OCI-LY3 (cell line): ENCODE results near the gene BCR.
A peak's percentile ranks its signal among the peaks of the same experiment; 100 is the strongest.

Source experiments
- H2AFZ ChIP-seq: fragments of 200-600, 300-600 bp; shearing (Covaris generic); 2 replicates; pipeline ENCODE4 v1.6.0; 2014; ENCODE audit warnings: antibody characterized with exemption, low read depth, low read length
- H3K27ac ChIP-seq: fragments of 200-600, 300-600 bp; sonication (generic); 2 replicates; pipeline ENCODE4 v1.5.1; 2014; ENCODE audit warnings: mild to moderate bottlenecking, low read length, moderate library complexity, mixed read lengths
- H3K27me3 ChIP-seq: fragments of 200-600, 300-600 bp; sonication (generic); 2 replicates; pipeline ENCODE4 v1.6.1; 2014; ENCODE audit warnings: low read depth, low read length, mixed read lengths
- H3K36me3 ChIP-seq: fragments of 200-600, 300-600 bp; sonication (generic); replicated peaks from 2 replicates; pipeline ENCODE3; 2014; ENCODE audit warnings: low read depth, low read length, mixed read lengths
- H3K4me1 ChIP-seq: fragments of 300-600, 200-600 bp; sonication (generic); 2 replicates; pipeline ENCODE4 v1.6.1; 2014; ENCODE audit warnings: low read length, mixed read lengths
- H3K4me2 ChIP-seq: fragments of 200-600, 300-600 bp; sonication (generic); 2 replicates; pipeline ENCODE4 v1.6.1; 2014; ENCODE audit warnings: low read length, mixed read lengths
- H3K4me3 ChIP-seq: fragments of 300-600, 200-600 bp; sonication (generic); 2 replicates; pipeline ENCODE4 v1.5.1; 2014; ENCODE audit warnings: antibody characterized with exemption, mild to moderate bottlenecking, low read length, moderate library complexity
- H3K79me2 ChIP-seq: fragments of 300-600, 200-600 bp; shearing (Covaris generic); 2 replicates; pipeline ENCODE4 v1.6.1; 2014; ENCODE audit warnings: mild to moderate bottlenecking, low read length, mixed read lengths
- H3K9ac ChIP-seq: fragments of 300-600, 200-600 bp; shearing (Covaris generic); 2 replicates; pipeline ENCODE4 v1.6.0; 2014; ENCODE audit warnings: mild to moderate bottlenecking, low read length, moderate library complexity
- H3K9me3 ChIP-seq: fragments of 200-600, 300-600 bp; shearing (Covaris generic); 2 replicates; pipeline ENCODE4 v1.6.1; 2014; ENCODE audit warnings: low read length, mixed read lengths; ENCODE audit not compliant: insufficient read depth
- H4K20me1 ChIP-seq: fragments of 200-600, 300-600 bp; sonication (generic); 2 replicates; pipeline ENCODE4 v1.6.1; 2016; ENCODE audit warnings: low read length, mixed read lengths; ENCODE audit not compliant: insufficient read depth
- EZH2phosphoT487 ChIP-seq: fragments of 200-600 bp; shearing (Covaris generic); IDR thresholded peaks from 2 replicates; pipeline ENCODE4 v1.6.1; 2018; ENCODE audit warnings: antibody characterized with exemption, mixed run types, low read depth
- TF ChIP-seq, protein P1 (sequence below): fragments of 200-600, 300-600 bp; sonication (generic); IDR thresholded peaks from 2 replicates; pipeline ENCODE4 v1.5.1; 2014; ENCODE audit warnings: antibody characterized with exemption, low read length, low read depth

BCR gene

DNA sequence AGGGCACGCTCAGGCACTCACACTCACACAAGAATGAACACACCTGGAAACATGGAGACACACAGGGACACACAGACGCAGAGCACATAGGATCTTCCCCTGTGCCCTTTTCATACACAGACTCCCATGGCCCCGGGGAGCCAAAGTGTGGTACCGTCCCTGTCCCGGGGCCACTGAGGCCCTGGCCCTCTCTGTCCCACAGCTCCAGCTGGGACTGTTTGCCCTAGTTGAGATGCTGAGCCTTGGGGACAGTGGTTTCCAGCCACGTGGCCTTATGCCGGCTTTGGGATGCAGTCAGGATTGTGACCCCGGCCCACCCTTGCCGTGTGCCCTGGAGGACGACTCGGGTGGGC, 100.7 kb downstream of the BCR start:
- Histone ChIP-seq H3K4me3 (no peak overlapping the region), H2AFZ (no peak overlapping the region), H3K9ac (no peak overlapping the region), H3K36me3 (no peaks in the 10 kb centered on the region), H3K9me3 (no peaks in the 10 kb centered on the region), H4K20me1 (no peaks in the 10 kb centered on the region), H3K79me2 (no peaks in the 10 kb centered on the region), H3K27me3 (no peaks in the 10 kb centered on the region), H3K4me2 (no peak overlapping the region), H3K4me1 (peaks cover 4% of the 10 kb centered on the region; the same call in 1 of the 2 replicates), H3K27ac (no peak overlapping the region)
- no peak for TF ChIP-seq EZH2phosphoT487
- TF ChIP-seq, protein P1, sequence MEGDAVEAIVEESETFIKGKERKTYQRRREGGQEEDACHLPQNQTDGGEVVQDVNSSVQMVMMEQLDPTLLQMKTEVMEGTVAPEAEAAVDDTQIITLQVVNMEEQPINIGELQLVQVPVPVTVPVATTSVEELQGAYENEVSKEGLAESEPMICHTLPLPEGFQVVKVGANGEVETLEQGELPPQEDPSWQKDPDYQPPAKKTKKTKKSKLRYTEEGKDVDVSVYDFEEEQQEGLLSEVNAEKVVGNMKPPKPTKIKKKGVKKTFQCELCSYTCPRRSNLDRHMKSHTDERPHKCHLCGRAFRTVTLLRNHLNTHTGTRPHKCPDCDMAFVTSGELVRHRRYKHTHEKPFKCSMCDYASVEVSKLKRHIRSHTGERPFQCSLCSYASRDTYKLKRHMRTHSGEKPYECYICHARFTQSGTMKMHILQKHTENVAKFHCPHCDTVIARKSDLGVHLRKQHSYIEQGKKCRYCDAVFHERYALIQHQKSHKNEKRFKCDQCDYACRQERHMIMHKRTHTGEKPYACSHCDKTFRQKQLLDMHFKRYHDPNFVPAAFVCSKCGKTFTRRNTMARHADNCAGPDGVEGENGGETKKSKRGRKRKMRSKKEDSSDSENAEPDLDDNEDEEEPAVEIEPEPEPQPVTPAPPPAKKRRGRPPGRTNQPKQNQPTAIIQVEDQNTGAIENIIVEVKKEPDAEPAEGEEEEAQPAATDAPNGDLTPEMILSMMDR: no peak

- H2AFZ ChIP-seq: peak overlapping the region; percentile 74; the same call in 1 of the 2 replicates
- peak overlapping the region; percentile 49 for H3K4me2 ChIP-seq
- no peaks in the 10 kb centered on the region for H3K9me3 ChIP-seq
- no peaks in the 10 kb centered on the region for H3K36me3 ChIP-seq
- H3K79me2 ChIP-seq: no peaks in the 10 kb centered on the region
- TF ChIP-seq, protein P1: peak; percentile 93
- no peak for TF ChIP-seq EZH2phosphoT487
- H3K4me3 ChIP-seq: no peak overlapping the region
- no peaks in the 10 kb centered on the region for H3K27me3 ChIP-seq
- no peaks in the 10 kb centered on the region for H4K20me1 ChIP-seq
- no peak overlapping the region for H3K9ac ChIP-seq
- H3K27ac ChIP-seq: no peak overlapping the region
- peaks cover 4% of the 10 kb centered on the region; the same call in 1 of the 2 replicates for H3K4me1 ChIP-seq
Measured at GRCh38 chr22:23281406-23282088, 101.2 kb downstream of the BCR start.

DNA sequence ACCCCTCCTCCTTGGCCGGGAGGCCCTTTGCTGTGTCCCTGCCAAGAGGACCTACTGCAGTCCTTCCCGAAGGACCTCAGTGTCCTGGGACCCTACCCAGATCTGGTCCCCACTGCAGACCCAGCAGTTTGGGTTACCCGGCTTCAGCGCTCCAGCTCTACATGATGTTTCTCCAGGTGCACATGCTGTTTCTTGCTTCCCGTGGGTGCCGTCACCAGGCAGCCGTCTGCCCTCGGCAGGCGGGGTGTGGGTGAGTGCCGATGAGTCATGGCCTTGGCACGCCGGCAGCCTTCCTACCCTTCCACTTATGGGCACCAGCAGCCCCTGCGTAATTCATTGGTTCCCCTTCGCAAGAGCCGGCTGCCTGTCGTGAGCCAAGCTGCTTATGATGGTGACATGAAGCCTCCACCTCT, 101.8 kb downstream of the BCR start:
- H3K79me2 ChIP-seq: no peaks in the 10 kb centered on the region
- no peak overlapping the region for H3K4me3 ChIP-seq
- TF ChIP-seq, protein P1: no peak
- TF ChIP-seq EZH2phosphoT487: no peak
- no peaks in the 10 kb centered on the region for H3K27me3 ChIP-seq
- no peak overlapping the region for H3K4me2 ChIP-seq
- H3K9me3 ChIP-seq: no peaks in the 10 kb centered on the region
- H3K27ac ChIP-seq: no peak overlapping the region
- no peak overlapping the region for H2AFZ ChIP-seq
- no peaks in the 10 kb centered on the region for H4K20me1 ChIP-seq
- H3K9ac ChIP-seq: no peak overlapping the region
- no peaks in the 10 kb centered on the region for H3K36me3 ChIP-seq
- peaks cover 4% of the 10 kb centered on the region; the same call in 1 of the 2 replicates for H3K4me1 ChIP-seq

DNA sequence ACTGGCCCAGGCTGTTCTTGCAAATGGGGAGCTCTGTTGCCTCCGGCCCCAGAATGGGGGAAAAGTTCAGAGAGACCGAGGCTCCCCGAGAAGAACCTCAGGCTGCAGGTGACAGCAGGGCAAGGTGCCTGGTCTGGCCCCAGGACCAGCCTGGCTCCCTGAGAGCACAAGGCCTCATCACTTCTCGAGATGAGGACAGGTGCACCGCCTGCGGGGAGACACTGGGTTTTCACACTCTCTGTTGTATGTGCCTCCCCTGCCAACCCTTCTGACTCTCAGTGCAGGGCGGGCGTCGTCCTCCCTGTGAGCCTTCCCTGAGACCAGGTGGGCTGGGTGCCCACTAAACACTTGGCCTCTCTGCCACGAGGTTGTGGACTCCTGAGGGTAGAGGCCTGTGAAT, 102.2 kb downstream of the BCR start:
- Histone ChIP-seq H3K4me3 (no peak overlapping the region), H2AFZ (no peak overlapping the region), H3K4me2 (no peak overlapping the region), H3K36me3 (no peaks in the 10 kb centered on the region), H3K27me3 (no peaks in the 10 kb centered on the region), H3K9ac (no peak overlapping the region), H3K4me1 (peaks cover 4% of the 10 kb centered on the region; the same call in 1 of the 2 replicates), H3K27ac (no peak overlapping the region), H3K79me2 (no peaks in the 10 kb centered on the region), H4K20me1 (no peaks in the 10 kb centered on the region), H3K9me3 (no peaks in the 10 kb centered on the region)
- TF ChIP-seq, protein P1: no peak
